ENCODE data around the gene GSTK1. TPM values are rescaled to one million over a fixed set of nuclear protein-coding genes. Genes with fewer than 3 reads are reported as not detected.

GSTK1 gene
- total RNA-seq, 1 donor = 91.9 TPM

DNA sequence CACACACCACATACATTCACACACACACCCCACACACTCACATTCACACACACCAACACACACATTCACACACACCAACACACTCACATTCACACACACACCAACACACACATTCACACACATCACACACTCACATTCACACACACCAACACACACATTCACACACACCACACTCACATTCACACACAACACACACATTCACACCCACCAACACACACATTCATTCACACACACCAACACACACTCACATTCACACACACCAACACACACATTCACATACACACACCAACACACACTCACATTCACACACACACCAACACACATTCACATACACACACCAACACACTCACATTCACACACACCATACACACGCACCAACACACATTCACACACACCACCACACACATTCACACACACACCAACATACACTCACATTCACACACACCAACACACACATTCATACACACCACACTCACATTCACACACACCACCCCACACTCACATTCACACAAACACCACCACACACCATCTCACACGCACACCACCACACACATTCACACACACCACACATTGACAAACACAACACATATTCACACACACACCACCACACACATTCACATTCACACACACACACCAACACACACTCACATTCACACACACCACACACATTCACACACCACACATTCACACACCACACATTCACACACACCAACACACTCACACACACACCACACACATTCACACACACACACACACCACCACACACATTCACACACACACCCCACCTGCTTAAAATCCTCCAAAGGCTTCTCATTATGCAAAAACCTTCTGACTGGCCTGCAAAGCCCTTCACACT lies 32.4 kb upstream of the GSTK1 start:
- TF ChIP-seq, protein P1, sequence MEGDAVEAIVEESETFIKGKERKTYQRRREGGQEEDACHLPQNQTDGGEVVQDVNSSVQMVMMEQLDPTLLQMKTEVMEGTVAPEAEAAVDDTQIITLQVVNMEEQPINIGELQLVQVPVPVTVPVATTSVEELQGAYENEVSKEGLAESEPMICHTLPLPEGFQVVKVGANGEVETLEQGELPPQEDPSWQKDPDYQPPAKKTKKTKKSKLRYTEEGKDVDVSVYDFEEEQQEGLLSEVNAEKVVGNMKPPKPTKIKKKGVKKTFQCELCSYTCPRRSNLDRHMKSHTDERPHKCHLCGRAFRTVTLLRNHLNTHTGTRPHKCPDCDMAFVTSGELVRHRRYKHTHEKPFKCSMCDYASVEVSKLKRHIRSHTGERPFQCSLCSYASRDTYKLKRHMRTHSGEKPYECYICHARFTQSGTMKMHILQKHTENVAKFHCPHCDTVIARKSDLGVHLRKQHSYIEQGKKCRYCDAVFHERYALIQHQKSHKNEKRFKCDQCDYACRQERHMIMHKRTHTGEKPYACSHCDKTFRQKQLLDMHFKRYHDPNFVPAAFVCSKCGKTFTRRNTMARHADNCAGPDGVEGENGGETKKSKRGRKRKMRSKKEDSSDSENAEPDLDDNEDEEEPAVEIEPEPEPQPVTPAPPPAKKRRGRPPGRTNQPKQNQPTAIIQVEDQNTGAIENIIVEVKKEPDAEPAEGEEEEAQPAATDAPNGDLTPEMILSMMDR (IDR thresholded peaks at IDR 0.05; ENCODE audit: insufficient read depth, low read length) = no peak
- DNase-seq (ENCODE audit: low read depth) = no peak
- no peak overlapping the region for H3K4me3 ChIP-seq (ENCODE audit: low read depth, low read length)

DNA sequence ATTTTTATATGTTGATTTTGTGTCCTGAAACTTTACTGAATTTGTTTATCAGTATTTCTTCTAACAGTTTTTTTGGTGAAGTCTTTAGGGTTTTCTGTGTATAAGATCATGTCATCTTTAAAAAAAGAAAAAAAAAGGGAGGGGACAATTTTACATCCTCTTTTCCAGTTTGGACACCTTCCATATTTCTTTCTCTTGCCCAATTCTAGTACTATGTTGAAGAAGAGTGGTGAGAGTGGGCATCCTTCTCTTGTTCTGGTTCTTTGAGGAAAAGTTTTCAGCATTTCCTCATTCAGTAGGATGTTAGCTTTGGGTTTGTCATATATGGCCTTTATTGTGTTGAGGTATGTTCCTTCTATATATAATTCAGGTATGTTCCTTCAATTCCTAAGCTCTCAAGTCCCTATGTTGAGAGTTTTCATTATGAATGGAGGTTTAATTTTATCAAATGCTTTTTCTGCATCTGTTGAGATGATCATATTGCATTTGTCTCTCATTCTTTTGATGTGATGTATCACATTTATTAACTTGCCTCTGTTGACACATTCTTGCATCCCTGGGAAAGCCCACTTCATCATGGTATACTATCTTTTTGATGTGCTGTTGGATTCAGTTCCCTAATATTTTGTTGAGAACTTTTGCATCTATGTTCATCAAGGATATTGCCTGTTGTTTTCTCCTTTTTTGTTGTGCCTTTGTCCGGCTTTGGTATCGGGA lies 29.3 kb upstream of the GSTK1 start:
- DNase-seq (ENCODE audit: low read depth) = no peak
- no peak overlapping the region for H3K4me3 ChIP-seq (ENCODE audit: low read depth, low read length)
- TF ChIP-seq, protein P1 (IDR thresholded peaks at IDR 0.05; ENCODE audit: insufficient read depth, low read length) = no peak

- TF ChIP-seq, protein P1 (IDR thresholded peaks at IDR 0.05; ENCODE audit: insufficient read depth, low read length) = no peak
- no peak for DNase-seq (ENCODE audit: low read depth)
- no peak overlapping the region for H3K4me3 ChIP-seq (ENCODE audit: low read depth, low read length)
Observed at GRCh38 chr7:143234533-143234875, 28.7 kb upstream of the GSTK1 start.

GRCh38 chr7:143235561-143235960 lies 27.7 kb upstream of the GSTK1 start:
- no peak for DNase-seq (ENCODE audit: low read depth)

DNA sequence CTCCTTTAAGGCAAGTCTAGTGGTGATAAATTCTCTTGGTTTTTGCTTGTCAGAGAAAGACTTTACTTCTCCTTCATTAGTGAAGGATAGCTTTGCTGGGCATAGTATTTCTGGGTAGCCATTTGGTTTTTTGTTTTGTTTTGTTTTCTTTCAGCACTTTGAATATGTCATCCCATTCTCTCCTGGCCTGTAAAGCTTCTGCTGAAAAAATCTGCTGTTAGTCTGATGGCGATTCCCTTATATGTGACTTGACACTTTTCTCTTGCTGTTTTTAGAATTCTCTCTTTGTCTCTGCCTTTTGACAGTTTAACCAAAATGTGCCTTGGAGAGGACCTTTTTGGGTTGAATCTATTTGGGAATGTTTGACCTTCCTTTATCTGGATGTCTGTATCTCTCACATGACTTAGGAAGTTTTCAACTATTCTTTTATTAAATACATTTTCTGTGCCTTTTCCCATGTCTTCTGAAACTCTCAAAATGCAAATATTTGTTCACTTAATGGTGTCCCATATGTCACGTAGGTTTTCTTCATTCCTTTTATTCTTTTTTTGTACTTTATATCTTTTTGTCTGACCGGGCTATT lies 26.7 kb upstream of the GSTK1 start:
- no peak overlapping the region for H3K4me3 ChIP-seq (ENCODE audit: low read depth, low read length)
- TF ChIP-seq, protein P1 (IDR thresholded peaks at IDR 0.05; ENCODE audit: insufficient read depth, low read length) = no peak
- no peak for DNase-seq (ENCODE audit: low read depth)

More at GRCh38 chr7:143235561-143235960, 27.7 kb upstream of the GSTK1 start:
- TF ChIP-seq, protein P1 (IDR thresholded peaks at IDR 0.05; ENCODE audit: insufficient read depth, low read length) = no peak
- H3K4me3 ChIP-seq (ENCODE audit: low read depth, low read length) = no peak overlapping the region

GRCh38 chr7:143237366-143237765 lies 25.9 kb upstream of the GSTK1 start:
- TF ChIP-seq, protein P1 (IDR thresholded peaks at IDR 0.05; ENCODE audit: insufficient read depth, low read length) = no peak
- no peak for DNase-seq (ENCODE audit: low read depth)
- H3K4me3 ChIP-seq (ENCODE audit: low read depth, low read length) = no peak overlapping the region

All from fibroblast of the aortic adventitia (primary cell).